GM21737 (cell line): ENCODE data around the gene TCHH.
"Not testable (repeated sequence)": the region's sequence is repeated elsewhere in the genome, so short reads cannot be mapped to it uniquely, and the experiment has no call there.

Source experiments
- ATAC-seq: cut with Tn5 transposase; IDR thresholded peaks from one replicate; pipeline ENCODE4 v1.9.1; 2021; ENCODE audit warnings: mild to moderate bottlenecking, moderate library complexity; ENCODE audit not compliant: unreplicated experiment

TCHH gene

GRCh38 chr1:152111515-152111968 is 3.7 kb downstream of the TCHH start:
- no peak for ATAC-seq

DNA sequence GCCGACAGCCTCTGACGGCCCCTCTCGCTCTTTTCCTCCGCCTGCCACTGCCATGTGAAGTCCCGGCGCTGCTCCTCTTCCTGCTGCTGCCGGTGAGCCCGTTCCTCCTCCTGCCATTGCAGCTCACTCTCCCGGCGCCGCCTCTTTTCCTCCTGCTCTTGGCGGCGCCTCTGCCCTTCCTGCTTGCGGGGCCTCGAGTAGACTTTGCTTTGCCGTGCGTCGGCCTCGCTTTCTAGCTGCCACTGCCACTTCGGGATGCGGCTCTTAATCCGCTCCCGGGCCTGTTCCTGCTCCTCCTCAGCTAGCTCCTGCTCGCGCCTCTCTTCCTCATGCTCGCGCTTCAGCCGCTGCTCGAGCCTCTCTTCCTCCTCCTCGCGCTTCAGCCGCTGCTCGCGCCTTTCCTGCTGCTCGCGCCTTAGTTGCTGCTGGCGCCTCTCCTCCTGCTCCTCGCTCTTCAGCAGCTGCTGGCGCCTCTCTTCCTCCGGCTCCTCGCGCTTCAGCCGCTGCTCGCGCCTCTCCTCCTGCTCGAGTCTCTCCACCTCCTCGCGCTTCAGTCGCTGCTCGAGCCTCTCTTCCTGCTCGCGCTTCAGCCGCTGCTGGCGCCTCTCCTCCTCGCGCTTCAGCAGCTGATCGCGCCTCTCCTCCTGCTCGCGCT is 4.3 kb downstream of the TCHH start:
- ATAC-seq = no peak

DNA sequence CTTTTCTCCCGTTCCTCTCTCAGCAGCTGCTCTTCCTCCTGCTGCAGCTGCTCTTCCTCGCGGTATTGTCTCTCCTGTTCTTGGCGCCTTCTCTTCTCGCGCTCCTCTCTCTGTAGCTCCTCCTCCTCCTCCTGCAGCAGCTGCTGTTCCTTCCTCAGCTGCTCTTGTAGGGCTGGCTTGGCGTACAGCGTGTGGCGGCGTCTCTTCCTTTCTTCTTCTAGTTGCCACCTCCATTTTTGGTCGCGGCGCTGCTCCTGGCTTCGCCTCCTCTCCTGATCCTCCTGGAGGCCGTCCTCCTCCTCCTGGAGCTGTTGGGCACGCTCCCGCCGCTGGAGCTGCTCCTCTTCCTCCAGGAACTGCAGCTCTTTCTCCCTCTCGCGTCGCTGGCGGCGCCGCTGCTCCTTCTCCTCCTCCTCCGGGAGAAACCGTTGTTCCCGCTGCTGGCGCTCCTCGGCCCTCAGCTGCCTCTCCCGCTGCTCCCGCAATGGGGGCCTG is 4.8 kb downstream of the TCHH start:
- ATAC-seq = no peak

DNA sequence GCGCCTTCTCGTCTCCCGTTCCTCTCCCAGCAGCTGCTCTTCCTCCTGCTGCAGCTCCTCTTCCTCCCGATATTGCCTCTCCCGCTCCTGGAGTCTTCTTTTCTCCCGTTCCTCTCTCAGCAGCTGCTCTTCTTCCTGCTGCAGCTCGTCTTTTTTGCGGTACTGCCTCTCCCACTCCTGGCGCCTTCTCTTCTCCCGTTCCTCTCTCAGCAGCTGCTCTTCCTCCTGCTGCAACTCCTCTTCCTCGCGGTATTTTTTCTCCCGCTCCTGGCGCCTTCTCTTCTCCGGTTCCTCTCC is 5.3 kb downstream of the TCHH start:
- no peak for ATAC-seq

DNA sequence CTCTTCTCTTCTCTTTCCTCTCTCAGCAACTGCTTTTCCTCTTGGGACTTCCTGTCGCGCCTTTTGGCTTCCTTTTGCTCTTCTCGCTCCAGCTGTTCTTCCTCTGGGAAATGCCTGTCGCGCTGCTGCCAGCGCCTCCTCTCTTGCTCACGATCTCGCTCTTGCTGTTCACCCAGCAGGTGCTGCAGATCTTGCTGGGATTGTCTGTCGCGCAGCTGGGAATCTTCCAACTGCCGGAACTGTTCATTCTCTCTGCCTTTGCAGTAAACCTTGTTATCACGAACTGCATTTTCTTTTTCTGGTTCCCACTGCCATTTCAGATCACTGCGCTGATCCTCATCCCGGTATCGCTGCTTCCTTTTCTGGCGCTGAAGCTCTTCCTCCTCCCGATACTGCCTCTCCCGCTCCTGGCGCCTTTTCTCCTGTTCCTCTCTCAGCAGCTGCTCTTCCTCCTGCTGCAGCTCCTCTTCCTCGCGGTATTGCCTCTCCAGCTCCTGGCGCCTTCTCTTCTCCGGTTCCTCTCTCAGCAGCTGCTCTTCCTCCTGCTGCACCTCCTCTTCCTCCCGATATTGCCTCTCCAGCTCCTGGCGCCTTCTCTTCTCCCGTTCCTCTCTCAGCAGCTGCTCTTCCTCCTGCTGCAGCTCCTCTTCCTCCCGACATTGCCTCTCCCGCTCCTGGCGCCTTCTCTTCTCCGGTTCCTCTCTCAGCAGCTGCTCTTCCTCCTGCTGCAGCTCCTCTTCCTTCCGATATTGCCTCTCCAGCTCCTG is 5.8 kb downstream of the TCHH start:
- no peak for ATAC-seq

DNA sequence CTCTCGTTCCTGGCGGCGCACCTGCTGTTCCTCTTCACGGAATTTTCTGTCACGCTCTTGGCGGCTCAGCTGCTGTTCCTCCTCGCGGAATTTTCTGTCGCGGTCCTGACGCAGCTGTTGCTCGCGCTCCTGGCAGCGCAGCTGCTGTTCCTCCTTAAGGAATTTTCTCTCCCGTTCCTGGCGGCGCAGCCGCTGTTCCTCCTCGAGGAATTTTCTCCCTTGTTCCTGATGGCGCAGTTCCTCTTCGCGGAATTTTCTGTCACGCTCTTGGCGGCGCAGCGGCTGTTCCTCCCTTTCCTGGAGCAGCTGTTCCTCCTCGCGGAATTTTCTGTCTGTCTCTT is 6.4 kb downstream of the TCHH start:
- ATAC-seq = no peak

- no peak for ATAC-seq
Observed at GRCh38 chr1:152107984-152108881, 7.0 kb downstream of the TCHH start.

GRCh38 chr1:152107031-152107983 is 7.9 kb downstream of the TCHH start:
- ATAC-seq = no peak

- no peak for ATAC-seq
Observed at GRCh38 chr1:152104854-152105253, 10.4 kb downstream of the TCHH start.

- no peak for ATAC-seq
Observed at GRCh38 chr1:152096931-152097330, 18.3 kb downstream of the TCHH start.

DNA sequence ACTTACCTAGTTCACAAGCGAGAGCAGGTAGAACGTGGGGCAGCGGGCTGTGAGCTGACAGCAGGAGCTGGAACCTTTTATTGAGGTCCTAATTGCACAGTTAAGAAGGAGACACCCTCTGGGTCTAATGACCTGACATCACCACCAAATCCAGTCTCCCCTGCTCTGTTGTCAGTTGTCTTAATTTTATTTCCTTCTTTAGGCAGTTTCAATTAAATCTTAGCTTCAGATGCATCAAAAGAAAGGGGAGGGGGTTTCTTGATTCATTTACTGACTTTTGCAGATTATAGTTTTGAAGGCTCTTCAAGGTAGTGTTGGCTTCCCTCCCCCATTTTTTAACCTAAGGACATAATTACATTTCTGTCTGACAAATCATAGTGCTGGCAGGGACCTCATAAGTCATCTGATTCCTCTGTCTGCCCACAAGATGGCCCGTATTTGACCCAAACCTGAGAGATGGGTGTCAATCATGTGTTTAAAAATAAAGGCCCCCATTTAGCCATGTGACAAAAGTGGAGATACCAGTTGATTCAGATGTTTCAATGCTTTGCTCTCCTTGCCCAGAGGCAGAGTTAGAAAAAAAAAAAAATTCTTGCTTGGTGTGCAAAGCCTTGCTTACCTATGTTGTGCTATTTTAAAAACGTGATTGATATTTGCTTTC is 26.1 kb downstream of the TCHH start, which contains the start of gene TCHHL1:
TCHHL1 (minus strand) TSS at position 51 of the 661 bp plus-strand sequence. CDS start 921 bp downstream, outside the sequence.
- no peak for ATAC-seq

DNA sequence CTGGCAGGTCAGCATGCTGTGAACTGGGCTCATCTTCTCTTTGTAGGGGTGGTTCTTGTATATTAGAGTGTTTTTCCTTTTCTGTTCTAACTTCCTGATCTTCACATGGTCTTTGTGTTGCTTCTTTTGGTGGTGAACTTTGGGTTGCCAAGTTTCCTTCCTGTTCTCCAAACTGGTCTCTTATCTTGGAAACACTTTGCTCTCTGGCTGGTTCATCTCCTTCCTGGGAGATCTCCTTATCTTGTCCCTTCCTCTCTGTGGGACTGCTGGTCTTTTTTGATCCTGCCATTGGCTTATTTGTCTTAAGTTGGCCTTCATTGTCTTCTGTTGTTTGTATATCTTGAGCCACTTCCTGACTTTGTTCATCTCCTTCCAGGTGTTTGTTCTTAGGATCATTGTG is 28.5 kb downstream of the TCHH start:
- no peak for ATAC-seq

- ATAC-seq = no peak
Observed at GRCh38 chr1:152084853-152085252, 30.4 kb downstream of the TCHH start.

- ATAC-seq = not testable (repeated sequence)
Observed at GRCh38 chr1:152081026-152081425, 34.2 kb downstream of the TCHH start.

DNA sequence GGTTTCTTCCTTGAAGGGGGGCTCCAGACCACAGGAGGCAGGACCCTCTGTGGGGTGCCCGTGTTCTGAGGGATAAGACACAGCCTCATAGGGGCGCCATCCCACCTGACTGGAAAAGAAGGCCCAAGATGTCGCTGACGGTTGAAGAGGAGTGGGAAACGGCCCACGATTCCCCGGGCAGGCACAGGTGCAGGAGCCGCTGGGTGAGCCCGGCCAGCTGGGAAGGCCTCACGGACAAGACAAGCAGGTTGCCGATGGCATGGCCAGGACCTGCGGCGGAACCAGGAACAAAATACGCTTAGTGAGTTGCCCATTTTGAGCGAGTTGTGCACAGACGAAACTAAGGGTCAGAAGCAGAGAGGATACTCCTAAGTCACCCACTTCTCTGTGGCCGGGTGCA is 34.8 kb downstream of the TCHH start:
- not testable (repeated sequence) for ATAC-seq

GRCh38 chr1:152078831-152079441 is 36.3 kb downstream of the TCHH start:
- no peak for ATAC-seq

DNA sequence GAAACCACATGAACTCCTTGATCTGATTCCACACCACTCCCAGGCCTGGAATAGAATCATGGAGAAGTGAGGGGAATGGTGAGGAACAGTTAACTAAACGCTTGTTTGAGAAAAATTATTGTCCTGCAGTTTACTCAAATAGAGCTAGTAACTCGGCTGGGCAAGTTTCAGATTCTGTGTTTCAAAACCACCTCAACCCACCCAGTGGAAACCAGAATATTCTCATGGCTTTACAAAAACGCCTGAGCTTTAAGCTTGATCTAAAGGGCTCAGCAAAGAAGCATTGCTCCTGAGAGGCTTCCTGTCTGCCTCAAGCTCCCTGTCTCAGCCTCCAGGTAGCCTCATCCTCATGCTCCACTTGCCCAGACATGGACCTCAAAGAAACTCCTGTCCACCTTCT is 42.9 kb downstream of the TCHH start:
- ATAC-seq = no peak

DNA sequence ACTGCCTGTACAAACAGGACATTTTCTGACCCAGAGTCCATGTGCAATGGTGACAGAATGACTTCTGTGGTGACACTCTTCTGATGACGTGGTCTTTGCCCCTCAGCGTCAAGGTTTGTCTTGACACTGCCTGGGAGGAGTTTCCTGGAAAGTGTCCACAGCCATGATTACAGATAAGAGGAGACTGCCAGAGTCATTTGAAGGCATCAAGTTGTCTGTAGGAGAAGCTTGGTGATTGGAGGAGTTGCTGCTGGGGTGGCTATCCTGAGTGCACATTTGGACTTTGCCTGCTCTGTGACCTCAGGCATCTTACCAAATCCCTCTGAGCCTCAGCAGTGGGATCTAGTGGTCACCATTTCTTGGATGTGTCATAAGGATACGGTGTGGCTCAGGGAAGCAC is 44.1 kb downstream of the TCHH start:
- no peak for ATAC-seq

GRCh38 chr1:152067929-152068328 is 47.3 kb downstream of the TCHH start:
- ATAC-seq = no peak
